Panc1 (cell line): ENCODE results near the gene MDFIC2. TPM values are rescaled to one million over a fixed set of nuclear protein-coding genes. Genes with fewer than 3 reads are reported as not detected.

ENCODE experiments used
- ATAC-seq: fragments of 200-7000 bp; cut with Tn5 transposase; 2 replicates; pipeline ENCODE4 v1.9.1; 2020; ENCODE audit warnings: mild to moderate bottlenecking, moderate library complexity
- BruUV-seq: library from RNA; stranded (reverse); fragments of 400-500 nt; replicated peaks from 2 replicates; lab custom pipeline; 2021; lab: Mats Ljungman, UMichigan
- CTCF ChIA-PET: fragments of 300-600 bp; sonication (Branson Sonifier 250); formaldehyde crosslinking; loops from one replicate; lab custom pipeline; 2022; ENCODE audit warnings: antibody characterized with exemption; lab: Charles Lee
- POLR2A ChIA-PET: fragments of 300-600 bp; sonication (Branson Sonifier 250); formaldehyde crosslinking; loops from one replicate; lab custom pipeline; 2022; ENCODE audit warnings: antibody characterized with exemption; lab: Charles Lee
- DNase-seq: peaks from one replicate; pipeline ENCODE4 v3.0.0-alpha.2; 2010; ENCODE audit warnings: low read depth, low spot score
- H3K27ac ChIP-seq: 2 replicates; pipeline ENCODE4 v1.5.1; 2011; ENCODE audit warnings: mild to moderate bottlenecking, low read length, inconsistent platforms
- H3K27me3 ChIP-seq: fragments of 200-500 bp; sonication (Bioruptor generic); 2 replicates; pipeline ENCODE4 v1.6.0; 2014; ENCODE audit warnings: low read length, inconsistent platforms; ENCODE audit not compliant: control insufficient read depth, insufficient read depth
- H3K36me3 ChIP-seq: fragments of 200-500 bp; sonication (Bioruptor generic); 2 replicates; pipeline ENCODE4 v1.5.1; 2014; ENCODE audit warnings: inconsistent platforms, mild to moderate bottlenecking, low read length, moderate library complexity; ENCODE audit not compliant: control insufficient read depth, insufficient read depth
- H3K4me1 ChIP-seq: 2 replicates; pipeline ENCODE4 v1.5.1; 2011; ENCODE audit warnings: inconsistent platforms, mild to moderate bottlenecking, low read length, moderate library complexity; ENCODE audit not compliant: control insufficient read depth, insufficient read depth
- H3K4me3 ChIP-seq, 2 experiments: 2 replicates each; pipeline ENCODE4 v1.5.1; 2011 to 2012; ENCODE audit warnings: low read depth in 2 of 2, low read length in 2 of 2, mild to moderate bottlenecking in 2 of 2, inconsistent platforms in 1 of 2, moderate library complexity in 1 of 2
- H3K9me3 ChIP-seq: fragments of 200-500 bp; sonication (Bioruptor generic); 2 replicates; pipeline ENCODE4 v1.5.1; 2014; ENCODE audit warnings: low read depth, mild to moderate bottlenecking, inconsistent platforms, low read length, moderate library complexity; ENCODE audit not compliant: control insufficient read depth, insufficient read depth
- CTCF ChIP-seq: fragments of 450-650 bp; IDR thresholded peaks from 2 replicates; pipeline ENCODE4 v1.5.1; 2017; ENCODE audit warnings: mild to moderate bottlenecking
- POLR2AphosphoS5 ChIP-seq: IDR thresholded peaks from 2 replicates; pipeline ENCODE4 v1.6.1; 2012; ENCODE audit warnings: mild to moderate bottlenecking, low read depth, low read length, moderate library complexity
- REST ChIP-seq, 2 experiments: IDR thresholded peaks; 2 replicates each; pipeline ENCODE4 v1.6.1; 2011 to 2012; ENCODE audit warnings: low read depth in 2 of 2, control low read depth in 1 of 2, low read length in 1 of 2, mild to moderate bottlenecking in 1 of 2, moderate library complexity in 1 of 2; ENCODE audit not compliant: insufficient read depth in 1 of 2
- SIN3A ChIP-seq: IDR thresholded peaks from 2 replicates; pipeline ENCODE4 v1.6.1; 2012; ENCODE audit warnings: low read depth, mild to moderate bottlenecking, low read length, moderate library complexity, borderline replicate concordance; ENCODE audit not compliant: insufficient read depth
- TCF7L2 ChIP-seq: IDR thresholded peaks from 2 replicates; pipeline ENCODE4 v1.6.1; 2011; ENCODE audit warnings: mild to moderate bottlenecking, low read depth, low read length, inconsistent platforms
- in situ Hi-C: cut with HindIII; loops from 2 replicates; pipeline ENCODE4 v1.10.0; 2016; ENCODE audit warnings: low sequenced_read_pairs, low pct_unique_long_range_greater_than_20kb
- intact Hi-C: fragments of 100-400 bp; cut with micrococcal nuclease; formaldehyde crosslinking; loops from one replicate; pipeline ENCODE4 v1.10.0; 2022; ENCODE audit not compliant: unreplicated experiment
- total RNA-seq: library from RNA; stranded (reverse); gene quantifications from one replicate; pipeline ENCODE4 v1.2.1, GENCODE V29; 2021; ENCODE audit not compliant: unreplicated experiment

Gene MDFIC2
- total RNA-seq, 1 experiment from 2014 or later = not detected

- ATAC-seq = no peak
- Histone ChIP-seq H3K27ac (no peak overlapping the region), H3K4me3 (no peak overlapping the region), H3K27me3 (no peaks in the 10 kb centered on the region), H3K36me3 (no peaks in the 10 kb centered on the region), H3K9me3 (no peaks in the 10 kb centered on the region), H3K4me1 (no peaks in the 10 kb centered on the region)
- POLR2A ChIA-PET = no interaction called here
- no peak for DNase-seq
- in situ Hi-C loops (no loop called here), intact Hi-C loops (no loop called here)
- CTCF ChIA-PET = no interaction called here
- no TSS peak for BruUV-seq
- TF ChIP-seq REST (IDR thresholded peaks at IDR 0.05; ENCODE audit: insufficient read depth in 1 of 2, low read depth in 2 of 2, low read length in 1 of 2) = no peak
- TF ChIP-seq SIN3A = no peak
- no peak for TF ChIP-seq CTCF
Measured at GRCh38 chr3:70156808-70157207, 155.6 kb downstream of the MDFIC2 start.

GRCh38 chr3:70150599-70150998, 161.8 kb downstream of the MDFIC2 start:
- Histone ChIP-seq H3K27ac (no peak overlapping the region), H3K36me3 (no peaks in the 10 kb centered on the region), H3K27me3 (no peaks in the 10 kb centered on the region), H3K4me1 (no peaks in the 10 kb centered on the region), H3K9me3 (no peaks in the 10 kb centered on the region), H3K4me3 (no peak overlapping the region)
- ATAC-seq = no peak
- in situ Hi-C loops (no loop called here), intact Hi-C loops (no loop called here)
- ChIA-PET CTCF (no interaction called here), POLR2A (no interaction called here)
- TF ChIP-seq REST (IDR thresholded peaks at IDR 0.05; ENCODE audit: insufficient read depth in 1 of 2, low read depth in 2 of 2, low read length in 1 of 2) (no peak), SIN3A (no peak), TCF7L2 (no peak), POLR2AphosphoS5 (no peak), CTCF (no peak)
- BruUV-seq = no TSS peak
- DNase-seq = no peak
